ENCODE results near the gene CST1. TPM values are rescaled to one million over a fixed set of nuclear protein-coding genes. Genes with fewer than 3 reads are reported as not detected.
"Not testable (repeated sequence)": the region's sequence is repeated elsewhere in the genome, so short reads cannot be mapped to it uniquely, and the experiment has no call there.

The CST1 gene
- total RNA-seq, 1 donor from 2014 or later = not detected

GRCh38 chr20:23719351-23719750, 31.4 kb downstream of the CST1 start:
- not testable (repeated sequence) for DNase-seq (ENCODE audit: low spot score in 2 of 2); FAIRE-seq

GRCh38 chr20:23711778-23712177, 39.0 kb downstream of the CST1 start:
- FAIRE-seq; DNase-seq (ENCODE audit: low spot score in 2 of 2): not testable (repeated sequence)

GRCh38 chr20:23710771-23711170, 40.0 kb downstream of the CST1 start:
- DNase-seq (ENCODE audit: low spot score in 2 of 2) = no peak
- FAIRE-seq = no peak

GRCh38 chr20:23705895-23706294, 44.8 kb downstream of the CST1 start:
- FAIRE-seq (no peak), DNase-seq (ENCODE audit: low spot score in 2 of 2) (no peak)

DNA sequence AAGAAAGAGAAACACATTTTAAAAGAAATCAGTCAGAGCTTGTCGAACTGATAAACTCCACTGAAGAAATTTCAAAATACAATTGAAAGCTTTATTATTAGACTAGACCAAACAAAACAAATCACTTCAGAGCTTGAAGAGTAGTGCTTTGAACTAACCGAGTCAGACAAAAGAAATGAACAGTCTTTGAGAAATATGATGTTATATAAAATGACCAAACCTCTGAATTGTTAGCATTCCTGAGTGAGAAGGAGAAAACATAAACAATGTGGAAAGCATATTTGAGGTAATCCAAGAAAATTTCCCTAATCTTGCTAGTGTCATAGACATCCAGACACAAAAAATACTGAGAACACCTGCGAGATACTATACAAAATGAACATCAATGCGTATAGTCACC, 48.7 kb downstream of the CST1 start:
- DNase-seq (ENCODE audit: low spot score in 2 of 2) = no peak

GRCh38 chr20:23700931-23701330, 49.8 kb downstream of the CST1 start:
- no peak for DNase-seq (ENCODE audit: low spot score in 2 of 2)
- FAIRE-seq = no peak

More for the DNA sequence above, 48.7 kb downstream of the CST1 start:
- no peak for FAIRE-seq

DNA sequence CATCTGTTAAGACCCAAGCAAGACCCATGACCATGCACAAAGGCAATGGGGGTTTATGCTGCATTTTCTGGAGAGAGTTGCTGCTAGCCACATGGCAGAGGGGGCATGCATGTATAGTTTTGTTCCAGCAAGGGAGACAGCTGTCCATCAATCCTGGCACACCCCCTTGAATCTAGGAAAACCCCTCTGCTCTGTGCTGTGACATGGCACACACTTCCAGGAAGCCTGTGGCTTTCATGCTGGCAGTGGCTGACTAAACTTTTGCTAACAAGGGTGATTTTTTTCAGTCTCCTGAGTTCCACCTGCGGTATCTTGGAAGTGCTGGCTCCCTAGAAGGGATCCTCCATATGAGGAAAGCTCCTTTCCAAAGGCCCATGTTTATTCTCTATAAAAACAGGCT, 52.8 kb downstream of the CST1 start:
- DNase-seq (ENCODE audit: low spot score in 2 of 2) (no peak), FAIRE-seq (no peak)

Small RNA genes within 50 kb of the gene (small RNA-seq; reads per million reads assigned to genes)
- not detected for gene CST2P1

Other genes with a start within 250 kb of the CST1 start
- not detected for gene CST9L, start 182.5 kb downstream of the CST1 start, total RNA-seq
- gene CST9, start 145.0 kb downstream of the CST1 start, total RNA-seq = not detected
- gene CST3, start 113.0 kb downstream of the CST1 start, total RNA-seq = 63.6 TPM
- gene CST4, start 61.9 kb downstream of the CST1 start, total RNA-seq = not detected
- not detected for gene CST2, start 75.8 kb upstream of the CST1 start, total RNA-seq
- not detected for gene CST5, start 128.8 kb upstream of the CST1 start, total RNA-seq
- gene GGTLC1, start 237.8 kb upstream of the CST1 start, total RNA-seq = not detected